GM12875 (cell line): ENCODE results near the gene RAD51AP1.

Experiments
- H3K4me3 ChIP-seq: one replicate; pipeline ENCODE4 v1.5.1; 2011; ENCODE audit warnings: low read depth, low read length, control low read depth
- CTCF ChIP-seq: IDR thresholded peaks from 2 replicates; pipeline ENCODE4 v1.5.1; 2011; ENCODE audit warnings: low read depth, mild to moderate bottlenecking, control low read depth, inconsistent platforms, low read length, moderate library complexity, borderline replicate concordance; ENCODE audit not compliant: insufficient read depth

RAD51AP1 gene

DNA sequence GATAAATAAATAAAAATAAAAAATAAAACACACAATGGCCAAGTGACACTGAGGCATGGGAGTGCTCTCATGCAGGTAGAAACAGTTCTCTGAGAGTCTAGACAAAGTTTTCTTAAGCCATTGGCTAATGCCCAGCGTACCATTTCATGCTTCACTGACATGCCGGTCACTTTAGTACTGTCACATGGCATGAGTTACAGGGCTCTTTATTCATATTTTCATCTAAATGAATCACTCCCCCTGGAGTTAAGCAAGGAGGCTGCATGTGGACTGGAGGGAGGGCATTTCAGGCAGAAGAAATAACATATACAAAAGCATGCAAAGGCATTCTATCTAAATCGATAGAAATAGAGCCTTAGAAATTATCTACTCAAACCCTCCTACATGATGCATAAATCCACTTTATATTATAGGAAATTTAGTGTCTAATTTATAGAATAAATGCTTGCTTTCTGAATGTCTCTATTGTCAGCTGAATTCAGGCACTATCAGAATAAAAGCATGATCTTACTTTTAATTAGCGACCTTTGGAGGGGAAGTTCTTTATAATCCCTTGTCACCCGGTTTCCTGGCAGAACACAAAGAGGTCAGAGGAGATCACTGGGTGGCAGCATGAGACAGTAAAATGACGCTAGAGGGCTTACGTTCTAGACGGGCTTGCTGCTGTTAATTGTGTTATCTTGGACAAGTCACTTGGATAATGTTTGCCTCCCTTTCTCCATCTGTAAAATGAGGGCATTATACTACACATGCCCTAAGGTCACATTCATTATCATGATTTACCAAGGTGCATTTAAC lies 40.8 kb downstream of the RAD51AP1 start:
- H3K4me3 ChIP-seq: no peak overlapping the region
- TF ChIP-seq CTCF: 0 out of 2 replicates have a peak, but pooled peaks have one; percentile 30

GRCh38 chr12:4580281-4580688 lies 41.6 kb downstream of the RAD51AP1 start:
- no peak overlapping the region for H3K4me3 ChIP-seq

DNA sequence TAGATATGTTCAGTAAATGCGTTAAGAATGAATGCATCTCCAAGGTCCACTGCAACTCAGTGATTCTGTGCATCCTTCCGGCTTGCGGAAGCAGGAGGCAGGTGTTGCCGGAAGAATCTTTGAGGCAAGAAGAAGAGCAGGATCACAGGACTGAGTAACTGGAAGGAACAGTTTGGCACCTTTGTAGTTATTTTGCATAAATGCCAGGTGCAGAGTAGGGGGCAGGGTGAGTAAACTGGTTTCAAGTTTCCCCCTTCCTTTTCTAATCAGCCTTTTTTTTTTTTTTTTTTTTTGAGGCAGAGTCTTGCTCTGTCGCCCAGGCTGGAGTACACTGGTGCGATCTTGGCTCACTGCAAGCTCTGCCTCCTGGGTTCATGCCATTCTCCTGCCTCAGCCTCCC lies 45.6 kb downstream of the RAD51AP1 start:
- H3K4me3 ChIP-seq: no peak overlapping the region
- no peak for TF ChIP-seq CTCF

More at GRCh38 chr12:4580281-4580688, 41.6 kb downstream of the RAD51AP1 start:
- no peak for TF ChIP-seq CTCF

DNA sequence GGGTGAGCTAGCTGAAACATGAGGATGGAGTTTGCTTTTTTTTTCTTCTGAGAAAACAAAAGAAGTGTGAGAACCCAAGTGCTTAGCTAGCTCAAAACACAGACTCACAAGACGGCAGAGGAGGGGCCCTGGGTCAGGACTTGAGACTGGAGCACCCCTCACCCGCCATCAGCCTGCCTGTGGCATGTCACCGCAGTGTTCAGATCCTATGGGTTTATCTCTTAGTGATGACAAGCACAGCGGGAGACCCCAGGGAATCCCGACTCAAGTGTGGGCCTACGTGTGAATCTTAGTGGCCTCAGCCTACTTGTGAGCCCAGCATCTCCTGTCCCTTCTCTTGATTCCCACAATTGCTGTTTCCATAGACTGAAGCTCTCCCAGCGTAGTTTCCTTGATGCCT lies 46.2 kb downstream of the RAD51AP1 start:
- no peak overlapping the region for H3K4me3 ChIP-seq
- no peak for TF ChIP-seq CTCF

- no peak for TF ChIP-seq CTCF
- no peak overlapping the region for H3K4me3 ChIP-seq
These were observed 47.8 kb downstream of the RAD51AP1 start for GRCh38 chr12:4586500-4586899.

DNA sequence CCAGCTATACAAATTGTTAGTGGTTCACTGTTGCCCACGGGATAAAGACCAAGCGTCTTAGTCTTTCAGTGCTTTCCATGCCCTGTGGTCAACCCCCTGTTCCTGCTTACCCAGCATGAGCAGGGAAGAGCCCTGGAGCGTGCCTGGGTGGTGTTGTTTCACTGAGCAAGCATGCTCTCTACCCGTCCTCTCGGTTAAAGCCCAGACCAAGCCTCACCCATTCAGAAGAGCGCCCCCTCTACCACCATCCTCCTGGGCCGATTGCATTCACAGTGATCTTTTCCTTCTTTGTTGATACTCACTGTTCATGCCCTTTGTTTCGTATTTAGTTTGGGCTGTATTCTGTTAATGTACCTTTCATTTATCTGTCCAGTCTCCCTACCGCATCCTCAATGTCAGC lies 48.4 kb downstream of the RAD51AP1 start:
- H3K4me3 ChIP-seq: no peak overlapping the region
- no peak for TF ChIP-seq CTCF

DNA sequence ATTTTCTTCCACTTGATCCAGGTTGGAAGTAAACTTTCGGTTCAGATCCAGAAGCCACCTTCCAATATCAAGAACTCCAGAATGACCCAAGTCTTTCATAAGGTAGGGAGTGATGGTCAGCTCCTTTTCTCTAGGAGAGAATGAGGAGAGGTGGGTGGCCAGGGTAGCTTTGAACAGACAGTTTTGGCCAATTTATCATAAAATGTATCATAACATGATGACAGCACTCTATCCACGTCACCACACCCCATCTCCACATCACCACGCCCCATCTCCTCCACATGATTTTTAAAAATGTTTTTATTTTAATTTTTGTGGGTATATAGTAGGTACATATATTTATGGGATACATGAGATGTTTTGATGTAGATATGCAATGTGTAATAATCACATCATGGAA lies 50.2 kb downstream of the RAD51AP1 start:
- no peak overlapping the region for H3K4me3 ChIP-seq
- TF ChIP-seq CTCF: no peak
